ENCODE data around the gene DIDO1. TPM values are rescaled to one million over a fixed set of nuclear protein-coding genes. Genes with fewer than 3 reads are reported as not detected.

Gene DIDO1
- total and polyA plus RNA-seq, 2 of the 13 experiments (the other 11 are each of a cell fraction or from before 2014, with no cell fraction given) = 75.0 to 75.1 TPM

DNA sequence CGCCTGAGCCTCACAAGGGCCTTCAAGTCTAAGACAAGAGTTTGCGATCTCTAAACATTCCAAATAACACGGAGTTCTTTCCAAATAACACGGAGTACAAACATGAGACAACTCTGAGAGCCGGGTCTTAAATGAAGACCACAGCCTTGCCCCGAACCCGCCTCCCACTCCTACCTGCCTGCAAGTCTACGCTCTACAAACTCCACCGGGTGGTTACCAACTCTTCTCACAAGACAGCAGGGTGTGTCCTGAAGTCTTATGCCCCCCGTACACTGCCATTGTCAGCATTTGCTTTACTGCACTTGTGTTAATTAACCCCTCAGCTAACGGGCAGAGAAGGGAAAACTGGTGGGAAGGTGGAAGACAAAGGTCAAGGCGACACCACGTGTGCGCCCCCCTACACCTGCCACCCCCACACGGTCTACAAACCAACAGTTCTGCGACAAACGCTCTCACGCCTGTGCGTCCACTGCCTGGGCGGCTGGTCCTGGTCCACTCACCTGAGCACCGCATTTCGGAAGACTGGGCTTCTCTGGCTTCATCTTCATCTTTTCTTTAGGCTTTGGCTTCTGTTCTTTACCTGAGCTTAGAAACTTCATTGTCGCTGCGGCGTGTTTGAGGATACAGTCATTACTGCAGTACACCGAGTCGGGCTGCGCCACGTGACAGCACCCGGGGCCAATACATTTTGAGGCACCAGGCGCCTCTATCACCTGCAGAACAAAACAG is 19.5 kb downstream of the DIDO1 start (continued):
- no peak for TF ChIP-seq HOXA7 (CRISPR knock-in tag; IDR thresholded peaks at IDR 0.05)
- TF ChIP-seq, protein P1, sequence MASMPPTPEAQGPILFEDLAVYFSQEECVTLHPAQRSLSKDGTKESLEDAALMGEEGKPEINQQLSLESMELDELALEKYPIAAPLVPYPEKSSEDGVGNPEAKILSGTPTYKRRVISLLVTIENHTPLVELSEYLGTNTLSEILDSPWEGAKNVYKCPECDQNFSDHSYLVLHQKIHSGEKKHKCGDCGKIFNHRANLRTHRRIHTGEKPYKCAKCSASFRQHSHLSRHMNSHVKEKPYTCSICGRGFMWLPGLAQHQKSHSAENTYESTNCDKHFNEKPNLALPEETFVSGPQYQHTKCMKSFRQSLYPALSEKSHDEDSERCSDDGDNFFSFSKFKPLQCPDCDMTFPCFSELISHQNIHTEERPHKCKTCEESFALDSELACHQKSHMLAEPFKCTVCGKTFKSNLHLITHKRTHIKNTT (CRISPR knock-in tag; IDR thresholded peaks at IDR 0.05) = no peak
- TF ChIP-seq ZNF746 (CRISPR knock-in tag; IDR thresholded peaks at IDR 0.05) = no peak
- no peak for TF ChIP-seq ZNF354B (CRISPR knock-in tag; IDR thresholded peaks at IDR 0.05)
- no peak for TF ChIP-seq ATAD3A (CRISPR knock-in tag; IDR thresholded peaks at IDR 0.05)
- peak; percentile 82 for TF ChIP-seq RBM22 (optimal IDR thresholded peaks at IDR 0.05; ENCODE audit: low read length)
- no peak for TF ChIP-seq ZNF484 (CRISPR knock-in tag; IDR thresholded peaks at IDR 0.05; ENCODE audit: borderline replicate concordance, low read depth)
- TF ChIP-seq ZNF446 (CRISPR knock-in tag; IDR thresholded peaks at IDR 0.05) = no peak

DNA sequence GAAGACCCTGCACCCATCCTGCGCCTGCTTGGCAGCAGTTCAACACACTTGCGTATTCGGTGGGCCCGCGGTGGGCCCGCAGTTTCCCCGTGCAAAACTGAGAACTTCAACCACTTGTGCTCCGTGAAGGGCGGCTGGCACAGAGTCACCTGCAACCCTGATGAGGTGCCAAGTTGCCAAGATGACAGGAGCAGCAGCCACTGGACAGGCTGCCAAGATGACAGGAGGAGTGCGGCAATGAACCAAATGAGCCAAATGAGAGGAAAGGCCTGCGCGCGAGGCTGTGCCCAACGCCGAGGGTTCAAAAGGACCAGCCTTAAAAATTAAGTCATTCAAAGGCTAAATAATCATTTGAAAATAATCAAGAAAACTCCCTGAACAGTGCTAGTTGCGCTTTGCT is 20.1 kb downstream of the DIDO1 start:
- DNase-seq (ENCODE audit: low spot score) (no peak), FAIRE-seq (no peak), ATAC-seq (no peak)
- Histone ChIP-seq H3K4me1 (ENCODE audit: insufficient read depth, low read length) (peaks cover 3% of the 10 kb centered on the region; the same call in 1 of the 2 replicates), H3K4me3 (replicated peaks in 1 of 3; ENCODE audit: insufficient read depth in 1 of 3, low read depth in 2 of 3, low read length in 3 of 3) (no peak overlapping the region), H3K27ac (ENCODE audit: extremely low read length, insufficient read depth, low read length) (no peak overlapping the region), H3K9me3 (ENCODE audit: low read length) (no peaks in the 10 kb centered on the region), H3K9ac (ENCODE audit: insufficient read depth, low read depth, low read length) (no peak overlapping the region), H3K79me2 (ENCODE audit: insufficient read depth, low read length) (peaks cover 42% of the 10 kb centered on the region), H3K27me3 (ENCODE audit: control insufficient read depth in 1 of 2, insufficient read depth in 2 of 2, low read length in 2 of 2) (no peaks in the 10 kb centered on the region), H3K36me3 (replicated peaks in 1 of 2; ENCODE audit: control insufficient read depth in 1 of 2, insufficient read depth in 2 of 2, low read length in 2 of 2) (peaks cover 65 to 97% of the 10 kb centered on the region in 2 experiments), H2AFZ (ENCODE audit: low read length) (no peak overlapping the region), H3K4me2 (ENCODE audit: low read depth, low read length) (no peak overlapping the region), H4K20me1 (ENCODE audit: insufficient read depth, low read length) (peaks cover 31% of the 10 kb centered on the region)
- in situ Hi-C loops (cut with HindIII; ENCODE audit: extremely low pct_ligation_motif_present, low pct_unique_long_range_greater_than_20kb) = no loop called here
- WGBS (ENCODE audit: low lambda C conversion rate) = 97% methylated on average over 16 of the region's 16 CpGs
- no TSS peak for BruUV-seq (replicated peaks)
- POLR2A ChIA-PET = interaction anchor here (1.1 kb wide), 1 partner anchor 31 kb away, joined by 3 read pairs; no protein-coding TSS in a partner anchor
- CTCF ChIA-PET (ENCODE audit: low intra/inter-chr PET ratio, low total read pairs) = no interaction called here
- intact Hi-C loops (cut with micrococcal nuclease; ENCODE audit: unreplicated experiment) = no loop called here
- TF ChIP-seq, protein P2, sequence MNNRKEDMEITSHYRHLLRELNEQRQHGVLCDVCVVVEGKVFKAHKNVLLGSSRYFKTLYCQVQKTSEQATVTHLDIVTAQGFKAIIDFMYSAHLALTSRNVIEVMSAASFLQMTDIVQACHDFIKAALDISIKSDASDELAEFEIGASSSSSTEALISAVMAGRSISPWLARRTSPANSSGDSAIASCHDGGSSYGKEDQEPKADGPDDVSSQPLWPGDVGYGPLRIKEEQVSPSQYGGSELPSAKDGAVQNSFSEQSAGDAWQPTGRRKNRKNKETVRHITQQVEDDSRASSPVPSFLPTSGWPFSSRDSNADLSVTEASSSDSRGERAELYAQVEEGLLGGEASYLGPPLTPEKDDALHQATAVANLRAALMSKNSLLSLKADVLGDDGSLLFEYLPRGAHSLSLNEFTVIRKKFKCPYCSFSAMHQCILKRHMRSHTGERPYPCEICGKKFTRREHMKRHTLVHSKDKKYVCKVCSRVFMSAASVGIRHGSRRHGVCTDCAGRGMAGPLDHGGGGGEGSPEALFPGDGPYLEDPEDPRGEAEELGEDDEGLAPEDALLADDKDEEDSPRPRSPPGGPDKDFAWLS (CRISPR knock-in tag; IDR thresholded peaks at IDR 0.05; ENCODE audit: borderline replicate concordance) = no peak
- TF ChIP-seq ZNF44 (CRISPR knock-in tag; IDR thresholded peaks at IDR 0.05) (no peak), ZNF350 (CRISPR knock-in tag; IDR thresholded peaks at IDR 0.05; ENCODE audit: borderline replicate concordance, low read depth) (no peak), CCDC6 (CRISPR knock-in tag; IDR thresholded peaks at IDR 0.05) (0 out of 2 replicates have a peak, but pooled peaks have one; percentile 5), ZSCAN25 (CRISPR knock-in tag; IDR thresholded peaks at IDR 0.05) (no peak), ZC3H13 (CRISPR knock-in tag; IDR thresholded peaks at IDR 0.05) (0 out of 2 replicates have a peak, but pooled peaks have one; percentile 12)
- TF ChIP-seq, protein P3, sequence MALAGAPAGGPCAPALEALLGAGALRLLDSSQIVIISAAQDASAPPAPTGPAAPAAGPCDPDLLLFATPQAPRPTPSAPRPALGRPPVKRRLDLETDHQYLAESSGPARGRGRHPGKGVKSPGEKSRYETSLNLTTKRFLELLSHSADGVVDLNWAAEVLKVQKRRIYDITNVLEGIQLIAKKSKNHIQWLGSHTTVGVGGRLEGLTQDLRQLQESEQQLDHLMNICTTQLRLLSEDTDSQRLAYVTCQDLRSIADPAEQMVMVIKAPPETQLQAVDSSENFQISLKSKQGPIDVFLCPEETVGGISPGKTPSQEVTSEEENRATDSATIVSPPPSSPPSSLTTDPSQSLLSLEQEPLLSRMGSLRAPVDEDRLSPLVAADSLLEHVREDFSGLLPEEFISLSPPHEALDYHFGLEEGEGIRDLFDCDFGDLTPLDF (CRISPR knock-in tag; IDR thresholded peaks at IDR 0.05) = no peak

All from HepG2 (cell line).